ENCODE data around the gene ADGRG1.

DNA sequence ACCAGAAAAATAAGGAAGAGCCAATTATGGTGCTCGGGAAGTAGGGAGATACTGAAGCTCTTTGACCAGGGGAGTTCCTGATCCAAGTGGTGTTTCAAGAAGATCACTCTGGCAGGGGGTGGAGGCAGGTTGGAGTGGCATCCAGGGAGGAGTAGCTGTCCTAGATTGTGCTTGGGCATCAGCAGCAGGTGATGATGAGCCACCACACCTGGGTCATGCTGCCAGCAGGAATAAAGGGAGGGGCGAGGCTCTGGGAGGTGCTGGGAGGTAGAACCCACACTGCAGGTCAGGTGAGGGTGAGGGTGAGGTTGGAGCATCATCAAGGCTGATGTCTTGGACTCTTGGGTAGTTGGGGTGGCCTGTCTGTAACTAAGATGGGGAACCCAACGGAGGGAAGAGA is 35.4 kb upstream of the ADGRG1 start:
- TF ChIP-seq, protein P1, sequence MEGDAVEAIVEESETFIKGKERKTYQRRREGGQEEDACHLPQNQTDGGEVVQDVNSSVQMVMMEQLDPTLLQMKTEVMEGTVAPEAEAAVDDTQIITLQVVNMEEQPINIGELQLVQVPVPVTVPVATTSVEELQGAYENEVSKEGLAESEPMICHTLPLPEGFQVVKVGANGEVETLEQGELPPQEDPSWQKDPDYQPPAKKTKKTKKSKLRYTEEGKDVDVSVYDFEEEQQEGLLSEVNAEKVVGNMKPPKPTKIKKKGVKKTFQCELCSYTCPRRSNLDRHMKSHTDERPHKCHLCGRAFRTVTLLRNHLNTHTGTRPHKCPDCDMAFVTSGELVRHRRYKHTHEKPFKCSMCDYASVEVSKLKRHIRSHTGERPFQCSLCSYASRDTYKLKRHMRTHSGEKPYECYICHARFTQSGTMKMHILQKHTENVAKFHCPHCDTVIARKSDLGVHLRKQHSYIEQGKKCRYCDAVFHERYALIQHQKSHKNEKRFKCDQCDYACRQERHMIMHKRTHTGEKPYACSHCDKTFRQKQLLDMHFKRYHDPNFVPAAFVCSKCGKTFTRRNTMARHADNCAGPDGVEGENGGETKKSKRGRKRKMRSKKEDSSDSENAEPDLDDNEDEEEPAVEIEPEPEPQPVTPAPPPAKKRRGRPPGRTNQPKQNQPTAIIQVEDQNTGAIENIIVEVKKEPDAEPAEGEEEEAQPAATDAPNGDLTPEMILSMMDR (conservative IDR thresholded peaks at IDR 0.05): no peak
- no peak for TF ChIP-seq ZFX (IDR thresholded peaks at IDR 0.05)
